H54 (cell line): ENCODE measurements around the gene RFX1.

ENCODE experiments used
- DNase-seq: peaks from one replicate; pipeline ENCODE4 v3.0.0; 2011; ENCODE audit warnings: low spot score, mixed read lengths; ENCODE audit not compliant: insufficient read length
- FAIRE-seq: peaks from 3 replicates; lab custom pipeline; 2011; peaks lifted over from hg19 to GRCh38; lab: Jason Lieb, UNC
- POLR2A ChIP-seq: IDR thresholded peaks from 2 replicates; pipeline ENCODE4 v1.6.1; 2011; ENCODE audit warnings: low read depth, mild to moderate bottlenecking, low read length

Gene RFX1

DNA sequence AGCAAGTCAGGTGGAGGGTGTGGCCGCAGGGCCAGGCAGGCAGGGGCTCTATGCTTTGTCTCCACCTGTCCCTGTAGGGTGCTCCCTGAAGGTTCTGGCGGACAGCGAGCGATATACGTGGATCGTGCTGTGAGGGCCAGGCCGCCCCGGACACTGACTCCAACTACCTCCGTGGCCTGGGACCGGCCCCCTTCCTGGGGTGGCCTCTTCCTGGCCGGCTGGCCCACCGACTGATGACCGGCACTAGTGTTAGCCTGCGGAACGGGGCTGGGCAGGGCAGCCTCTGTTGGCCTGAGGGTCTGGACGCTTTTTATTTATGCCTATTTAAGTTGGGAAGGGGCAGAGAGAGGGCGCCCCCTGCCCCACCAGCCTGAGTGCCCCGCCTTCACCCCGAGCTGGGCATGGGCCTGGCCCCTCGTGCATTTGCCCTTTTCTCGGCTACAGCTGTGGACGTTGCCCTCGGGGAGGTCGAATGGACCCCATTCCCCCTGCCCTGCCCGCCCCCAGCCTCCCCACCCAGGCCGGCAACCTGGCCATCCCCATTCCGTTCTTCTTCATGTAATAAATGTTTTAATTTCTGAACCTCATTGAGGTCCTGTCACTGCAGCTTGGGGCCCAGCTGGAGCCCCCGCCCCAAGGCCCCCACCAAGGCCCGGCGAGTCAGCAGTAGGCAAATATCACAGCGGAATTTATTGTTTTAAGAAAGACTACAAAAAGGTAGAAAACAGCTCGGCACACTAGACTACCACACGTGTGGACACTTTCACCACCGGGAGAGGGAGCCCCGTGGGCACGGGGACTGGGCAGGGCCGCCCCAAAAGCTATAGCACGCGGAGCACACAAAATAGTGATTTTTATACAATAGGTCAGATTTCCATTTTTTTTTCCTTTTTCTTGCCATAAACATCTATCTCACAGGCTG is 45.0 kb downstream of the RFX1 start:
- FAIRE-seq (no peak), DNase-seq (no peak)
- TF ChIP-seq POLR2A: no peak

- FAIRE-seq (no peak), DNase-seq (no peak)
- no peak for TF ChIP-seq POLR2A
These were observed 45.9 kb downstream of the RFX1 start for GRCh38 chr19:13959962-13960862.

- TF ChIP-seq POLR2A: no peak
- no peak for DNase-seq
- no peak for FAIRE-seq
These were observed 46.8 kb downstream of the RFX1 start for GRCh38 chr19:13959141-13959961.

DNA sequence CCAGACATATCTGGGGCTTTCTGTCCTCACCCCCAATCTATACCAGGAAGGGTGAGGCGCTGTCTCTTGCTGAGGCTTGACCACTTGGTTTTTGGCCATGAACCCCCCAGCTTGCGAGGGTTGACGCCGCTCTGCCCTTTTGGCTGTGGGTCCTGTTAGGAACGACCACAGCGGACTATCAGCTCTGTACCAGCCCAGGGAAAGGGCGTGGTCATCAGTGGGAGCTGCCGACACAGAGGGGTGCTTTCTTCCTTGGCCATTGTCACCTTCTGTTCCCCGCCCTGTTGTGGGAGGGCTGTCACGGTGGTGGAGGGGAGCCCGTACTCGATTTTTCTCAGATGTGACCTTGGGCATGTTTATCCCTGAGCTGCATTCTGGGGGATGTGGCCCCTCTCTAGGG is 48.1 kb downstream of the RFX1 start:
- FAIRE-seq (no peak), DNase-seq (no peak)
- no peak for TF ChIP-seq POLR2A

- no peak for TF ChIP-seq POLR2A
- DNase-seq (no peak), FAIRE-seq (no peak)
These were observed 49.1 kb downstream of the RFX1 start for GRCh38 chr19:13957051-13957450.

DNA sequence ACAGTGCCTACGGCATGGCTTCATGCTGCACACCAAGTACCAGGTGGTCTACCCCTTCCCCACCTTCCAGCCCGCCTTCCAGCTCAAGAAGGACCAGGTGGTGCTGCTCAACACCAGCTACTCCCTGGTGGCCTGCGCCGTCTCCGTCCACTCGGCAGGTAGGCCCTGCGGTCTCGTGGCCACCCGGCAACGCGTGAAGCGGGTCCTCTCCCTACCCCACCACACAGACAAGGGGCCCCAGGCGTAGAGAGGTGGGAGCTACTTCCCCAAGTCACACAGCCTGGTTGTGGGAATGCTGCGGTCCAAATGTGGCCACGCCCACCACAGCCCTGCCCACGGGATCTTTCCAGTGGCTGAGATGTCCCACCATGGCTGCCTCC is 49.8 kb downstream of the RFX1 start:
- DNase-seq: no peak
- TF ChIP-seq POLR2A: no peak
- no peak for FAIRE-seq

DNA sequence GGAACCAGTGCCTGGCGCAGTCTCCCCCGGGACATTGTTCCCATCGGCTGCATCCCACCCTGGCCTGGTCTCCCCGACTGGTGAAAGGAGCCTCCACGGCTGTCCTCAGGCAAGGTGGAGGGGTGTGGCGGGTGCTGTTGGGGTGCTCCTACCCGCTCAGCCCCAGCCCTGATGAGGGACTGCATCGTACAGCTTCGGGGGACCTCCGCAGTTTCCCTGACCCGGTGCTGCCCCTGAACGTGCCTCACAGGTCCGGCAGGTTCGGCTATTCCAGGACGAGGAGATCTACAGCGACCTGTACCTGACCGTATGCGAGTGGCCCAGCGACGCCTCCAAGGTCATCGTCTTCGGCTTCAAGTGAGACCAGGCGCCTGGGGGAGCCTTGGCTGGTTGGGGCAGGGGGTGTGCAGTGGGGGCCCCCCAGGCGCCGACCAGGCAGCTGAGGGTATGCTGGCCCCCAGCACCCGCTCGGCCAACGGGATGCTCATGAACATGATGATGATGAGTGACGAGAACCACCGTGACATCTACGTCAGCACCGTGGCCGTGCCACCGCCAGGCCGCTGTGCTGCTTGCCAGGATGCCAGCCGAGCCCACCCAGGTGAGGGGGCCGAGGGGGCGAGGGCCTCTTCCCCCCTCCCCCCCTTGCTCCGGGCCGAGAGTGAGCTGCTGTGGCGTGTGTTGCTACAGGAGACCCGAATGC is 50.3 kb downstream of the RFX1 start:
- FAIRE-seq (no peak), DNase-seq (no peak)
- no peak for TF ChIP-seq POLR2A

- FAIRE-seq (no peak), DNase-seq (no peak)
These were observed 51.9 kb downstream of the RFX1 start for GRCh38 chr19:13954185-13954584.

DNA sequence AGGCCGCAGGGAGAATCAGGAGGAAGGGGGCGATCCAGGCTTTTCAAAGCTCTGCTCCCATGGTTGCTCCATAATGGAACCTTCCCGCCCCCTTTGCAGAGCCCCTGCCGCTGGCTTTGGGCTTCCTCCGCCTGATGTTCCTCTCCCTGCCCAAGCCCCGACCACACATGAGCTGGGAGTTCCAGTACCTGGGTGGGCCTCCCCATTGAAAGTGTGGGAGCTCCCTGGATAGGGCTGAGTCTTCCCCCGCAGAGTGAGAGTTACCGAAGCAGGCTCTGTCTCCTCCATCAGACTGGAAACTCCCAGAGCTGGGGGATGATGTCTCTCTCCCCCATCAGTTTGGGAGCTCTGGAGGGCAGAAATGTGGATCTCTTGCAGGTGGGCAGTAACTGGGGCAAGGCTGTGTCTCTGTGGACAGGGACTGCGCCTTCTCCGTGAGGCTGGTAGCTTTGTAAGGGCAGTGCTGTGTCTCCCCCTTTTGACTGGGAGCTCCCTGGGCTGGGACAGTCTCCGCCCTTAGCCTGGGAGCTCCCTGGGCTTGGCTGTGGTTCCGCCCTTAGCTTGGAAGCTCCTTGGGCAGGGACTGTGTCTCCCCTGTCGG is 53.1 kb downstream of the RFX1 start:
- peak; percentile 41; the same call in 1 of the 2 replicates for TF ChIP-seq POLR2A
- FAIRE-seq (no peak), DNase-seq (peak; percentile 64)

More at GRCh38 chr19:13954185-13954584, 51.9 kb downstream of the RFX1 start:
- no peak for TF ChIP-seq POLR2A

GRCh38 chr19:13952154-13952930 is 53.8 kb downstream of the RFX1 start, which contains the start of gene DCAF15:
Gene DCAF15 (plus strand): TSS chr19:13952509. CDS start chr19:13952513, 4 bp downstream.
- DNase-seq (peak; percentile 99), FAIRE-seq (peak; percentile 57)
- peak; percentile 62 for TF ChIP-seq POLR2A

DNA sequence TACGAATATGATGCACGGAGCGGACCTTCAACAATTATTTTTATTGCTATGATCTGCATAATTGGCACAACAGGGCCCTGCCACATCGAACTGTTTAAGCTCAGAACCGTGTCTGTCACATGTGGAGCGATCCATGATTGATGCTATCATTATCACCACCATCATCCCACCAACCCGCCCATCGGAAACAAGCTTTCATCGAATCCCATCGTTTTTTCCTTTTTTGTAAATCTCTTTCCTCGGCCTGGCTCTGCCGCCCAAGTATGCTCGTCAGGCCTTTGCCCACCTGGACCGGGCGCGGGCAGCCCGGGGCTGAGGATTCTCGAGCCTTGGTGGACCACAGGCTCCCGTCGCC is 54.3 kb downstream of the RFX1 start:
- FAIRE-seq (no peak), DNase-seq (no peak)
- 0 out of 2 replicates have a peak, but pooled peaks have one; percentile 12 for TF ChIP-seq POLR2A

DNA sequence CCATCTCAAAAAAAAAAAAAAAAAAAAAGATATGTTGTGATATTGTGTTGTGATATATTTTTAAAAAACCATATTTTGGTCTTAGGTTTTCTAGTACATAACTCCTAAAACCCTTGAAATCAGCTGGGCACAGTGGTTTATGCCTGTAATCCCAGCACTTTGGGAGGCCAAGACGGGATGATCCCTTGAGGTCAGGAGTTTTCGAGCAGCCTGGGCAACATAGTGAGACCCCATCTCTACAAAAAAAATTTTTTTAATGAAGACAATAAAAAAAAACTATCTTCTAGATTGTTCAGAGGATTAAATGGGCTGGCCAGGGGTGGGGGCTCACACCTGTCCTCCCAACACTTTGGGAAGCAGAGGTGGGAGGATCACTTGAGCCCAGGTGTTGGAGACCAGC is 55.1 kb downstream of the RFX1 start:
- TF ChIP-seq POLR2A: no peak
- DNase-seq: no peak
- no peak for FAIRE-seq
